Measurements from ENCODE around the gene JARID2.

- TF ChIP-seq GATA2 (IDR thresholded peaks at IDR 0.05; ENCODE audit: low read depth, low read length) = no peak
- no peak for TF ChIP-seq GATA3 (IDR thresholded peaks at IDR 0.05; ENCODE audit: low read depth, low read length)
Measured at GRCh38 chr6:15462256-15462655, 216.4 kb downstream of the JARID2 start.

All from SH-SY5Y (cell line).